Mononuclear cell (primary cell): ENCODE results near the gene WDR1. TPM values are rescaled to one million over a fixed set of nuclear protein-coding genes. Genes with fewer than 3 reads are reported as not detected.
"Not testable (repeated sequence)": the region's sequence is repeated elsewhere in the genome, so short reads cannot be mapped to it uniquely, and the experiment has no call there.

ENCODE experiments used
- H3K27me3 ChIP-seq: 2 replicates; pipeline ENCODE4 v1.6.0; 2011; ENCODE audit warnings: low read length, control low read depth; ENCODE audit not compliant: insufficient read depth
- H3K4me1 ChIP-seq: 2 replicates; pipeline ENCODE4 v1.5.1; 2011; ENCODE audit warnings: mild to moderate bottlenecking, low read length, control low read depth; ENCODE audit not compliant: insufficient read depth
- H3K4me3 ChIP-seq: 2 replicates; pipeline ENCODE4 v1.5.1; 2011; ENCODE audit warnings: mild to moderate bottlenecking, low read length, moderate library complexity
- H3K9me3 ChIP-seq: 2 replicates; pipeline ENCODE4 v1.5.1; 2011; ENCODE audit warnings: low read depth, mild to moderate bottlenecking, control low read depth, low read length
- total RNA-seq: library from RNA; depleted of rRNA; stranded (reverse); fragments of >200 nt; gene quantifications from one replicate; pipeline ENCODE4 v1.2.3, GENCODE V29; 2012

WDR1 gene
- total RNA-seq, 1 donor = 135 TPM

DNA sequence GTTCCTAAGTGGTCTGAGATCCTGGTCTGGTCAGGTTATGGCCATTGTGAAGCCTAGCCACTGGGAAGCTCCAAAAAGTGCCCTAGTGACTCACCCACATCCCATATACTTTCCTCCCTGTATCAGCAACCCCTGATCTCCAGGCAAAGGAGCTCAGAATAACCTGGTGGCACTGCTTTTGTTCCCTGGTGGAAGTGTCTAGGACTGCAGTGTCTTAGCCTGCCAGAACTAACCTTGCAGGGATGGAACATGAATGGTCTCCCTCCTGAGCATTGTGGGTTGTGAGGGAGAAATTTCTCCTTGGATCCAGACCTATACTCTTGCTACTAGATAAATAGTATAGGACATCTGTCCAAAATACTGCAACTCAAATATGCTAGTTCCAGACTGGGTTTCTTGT, 27.9 kb upstream of the WDR1 start:
- no peaks in the 10 kb centered on the region for H3K4me1 ChIP-seq

GRCh38 chr4:10143171-10143570, 26.6 kb upstream of the WDR1 start:
- Histone ChIP-seq H3K9me3 (no peaks in the 10 kb centered on the region), H3K4me1 (no peaks in the 10 kb centered on the region)

More for the DNA sequence above, 27.9 kb upstream of the WDR1 start:
- no peaks in the 10 kb centered on the region for H3K27me3 ChIP-seq
- no peaks in the 10 kb centered on the region for H3K9me3 ChIP-seq
- H3K4me3 ChIP-seq = no peak overlapping the region

GRCh38 chr4:10140866-10141759, 24.5 kb upstream of the WDR1 start:
- Histone ChIP-seq H3K27me3 (no peaks in the 10 kb centered on the region), H3K4me1 (no peaks in the 10 kb centered on the region), H3K9me3 (no peaks in the 10 kb centered on the region), H3K4me3 (no peak overlapping the region)

More at GRCh38 chr4:10143171-10143570, 26.6 kb upstream of the WDR1 start:
- Histone ChIP-seq H3K4me3 (no peak overlapping the region), H3K27me3 (no peaks in the 10 kb centered on the region)

DNA sequence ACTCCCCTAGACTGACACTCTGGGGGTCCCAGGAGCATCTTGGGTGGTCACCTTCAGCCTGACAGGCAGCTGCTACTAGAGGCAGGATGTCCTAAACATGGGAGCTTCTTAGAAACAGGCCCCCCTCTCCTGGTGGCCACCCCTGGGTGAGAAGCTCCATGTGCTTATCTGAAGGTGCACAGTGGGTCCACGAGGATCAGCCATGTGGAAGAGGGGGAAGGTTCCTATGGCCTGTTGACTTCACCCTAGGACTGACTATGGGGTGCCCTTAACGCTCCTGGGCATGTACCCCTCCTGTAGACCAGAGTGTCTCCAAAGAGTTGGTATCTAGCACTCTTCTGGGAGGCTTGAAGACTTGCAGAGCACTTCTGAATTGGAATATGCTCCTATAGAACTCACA, 22.9 kb upstream of the WDR1 start:
- Histone ChIP-seq H3K9me3 (no peaks in the 10 kb centered on the region), H3K27me3 (no peaks in the 10 kb centered on the region), H3K4me1 (no peaks in the 10 kb centered on the region), H3K4me3 (no peak overlapping the region)

GRCh38 chr4:10135260-10135659, 18.7 kb upstream of the WDR1 start:
- no peaks in the 10 kb centered on the region for H3K9me3 ChIP-seq
- no peaks in the 10 kb centered on the region for H3K4me1 ChIP-seq
- no peaks in the 10 kb centered on the region for H3K27me3 ChIP-seq
- no peak overlapping the region for H3K4me3 ChIP-seq

GRCh38 chr4:10134141-10134540, 17.5 kb upstream of the WDR1 start:
- no peaks in the 10 kb centered on the region for H3K9me3 ChIP-seq
- H3K27me3 ChIP-seq = no peaks in the 10 kb centered on the region
- no peaks in the 10 kb centered on the region for H3K4me1 ChIP-seq
- H3K4me3 ChIP-seq = no peak overlapping the region

DNA sequence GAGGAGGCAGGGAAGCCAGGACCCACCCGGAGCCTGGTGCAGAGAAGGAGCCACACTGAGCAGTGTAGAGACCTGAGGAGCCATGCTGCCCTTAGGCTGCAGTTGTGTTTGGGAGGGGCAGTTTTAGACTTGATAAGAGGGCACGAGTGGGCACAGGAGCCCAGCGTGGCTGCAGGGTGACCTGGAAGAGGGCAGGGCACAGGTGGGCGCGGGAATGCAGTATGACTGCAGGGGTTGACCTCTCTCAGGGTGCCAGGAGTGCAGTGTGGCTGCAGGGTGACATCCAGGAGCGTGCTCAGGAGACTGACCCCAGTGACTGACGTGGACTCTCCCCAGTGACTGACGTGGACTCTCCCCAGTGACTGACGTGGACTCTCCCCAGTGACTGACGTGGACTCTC, 14.6 kb upstream of the WDR1 start:
- H3K9me3 ChIP-seq = no peaks in the 10 kb centered on the region
- no peak overlapping the region for H3K4me3 ChIP-seq
- H3K4me1 ChIP-seq = no peaks in the 10 kb centered on the region
- no peaks in the 10 kb centered on the region for H3K27me3 ChIP-seq

DNA sequence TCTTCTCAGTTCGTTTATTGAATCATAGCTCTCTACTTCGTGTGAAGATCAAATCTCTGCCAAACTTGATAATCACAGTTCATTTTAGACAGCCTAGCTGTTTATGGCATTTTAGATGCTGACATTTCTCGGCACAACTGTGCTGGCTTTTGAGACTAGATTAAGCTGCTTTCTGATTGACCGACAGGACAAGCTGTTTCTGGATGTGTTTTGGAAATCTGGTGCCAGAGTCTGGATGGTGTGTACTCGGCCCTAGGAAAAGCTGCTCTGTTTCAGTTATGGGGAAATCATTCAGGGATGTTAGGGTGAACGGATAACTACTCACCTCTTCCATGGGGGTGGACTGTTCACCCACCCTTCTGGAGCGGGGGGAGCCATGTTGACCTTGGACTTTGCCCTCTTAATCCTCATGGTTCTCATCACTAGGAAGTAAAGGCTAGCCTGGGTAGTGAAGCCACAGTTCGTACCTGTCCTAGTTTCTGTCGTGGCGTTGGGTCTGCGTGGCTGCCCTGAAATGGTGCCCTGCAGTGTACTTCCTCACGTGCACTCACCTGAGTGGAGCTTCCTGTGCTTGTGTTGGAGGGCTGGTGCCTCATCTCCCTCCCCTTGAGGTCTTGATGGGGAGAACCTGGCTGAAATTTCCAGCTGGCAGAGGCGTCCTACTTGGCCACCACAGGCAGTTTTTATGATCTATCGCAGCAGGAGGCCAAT, 13.7 kb upstream of the WDR1 start:
- Histone ChIP-seq H3K4me1 (no peaks in the 10 kb centered on the region), H3K4me3 (no peak overlapping the region), H3K9me3 (no peaks in the 10 kb centered on the region), H3K27me3 (no peaks in the 10 kb centered on the region)

- H3K4me1 ChIP-seq = peaks cover 4% of the 10 kb centered on the region
- H3K9me3 ChIP-seq = no peaks in the 10 kb centered on the region
- no peaks in the 10 kb centered on the region for H3K27me3 ChIP-seq
- H3K4me3 ChIP-seq = no peak overlapping the region
Observed at GRCh38 chr4:10129196-10130177, 12.9 kb upstream of the WDR1 start.

DNA sequence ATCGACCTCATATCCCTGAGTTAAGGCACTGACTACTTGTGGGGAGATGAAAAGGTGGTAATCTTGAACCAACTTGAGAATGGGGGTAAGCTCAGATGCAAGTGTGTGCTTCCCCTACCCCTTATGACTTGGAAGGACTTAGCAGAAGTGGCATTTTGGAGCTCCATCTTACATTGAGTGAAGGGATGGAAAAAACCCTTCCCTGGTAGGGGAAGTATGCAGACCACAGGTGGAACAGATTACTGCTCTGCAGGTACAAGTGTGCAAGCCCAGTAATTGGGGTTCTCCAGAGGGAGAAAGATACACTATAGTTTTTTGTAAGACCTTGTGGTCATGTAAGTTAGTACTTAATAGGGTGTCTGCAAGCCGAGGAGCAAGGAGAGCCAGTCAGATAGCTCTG, 12.2 kb upstream of the WDR1 start:
- Histone ChIP-seq H3K27me3 (no peaks in the 10 kb centered on the region), H3K4me1 (peaks cover 12% of the 10 kb centered on the region), H3K9me3 (no peaks in the 10 kb centered on the region), H3K4me3 (no peak overlapping the region)

GRCh38 chr4:10127531-10127930, 10.9 kb upstream of the WDR1 start:
- H3K4me1 ChIP-seq = peaks cover 17% of the 10 kb centered on the region

DNA sequence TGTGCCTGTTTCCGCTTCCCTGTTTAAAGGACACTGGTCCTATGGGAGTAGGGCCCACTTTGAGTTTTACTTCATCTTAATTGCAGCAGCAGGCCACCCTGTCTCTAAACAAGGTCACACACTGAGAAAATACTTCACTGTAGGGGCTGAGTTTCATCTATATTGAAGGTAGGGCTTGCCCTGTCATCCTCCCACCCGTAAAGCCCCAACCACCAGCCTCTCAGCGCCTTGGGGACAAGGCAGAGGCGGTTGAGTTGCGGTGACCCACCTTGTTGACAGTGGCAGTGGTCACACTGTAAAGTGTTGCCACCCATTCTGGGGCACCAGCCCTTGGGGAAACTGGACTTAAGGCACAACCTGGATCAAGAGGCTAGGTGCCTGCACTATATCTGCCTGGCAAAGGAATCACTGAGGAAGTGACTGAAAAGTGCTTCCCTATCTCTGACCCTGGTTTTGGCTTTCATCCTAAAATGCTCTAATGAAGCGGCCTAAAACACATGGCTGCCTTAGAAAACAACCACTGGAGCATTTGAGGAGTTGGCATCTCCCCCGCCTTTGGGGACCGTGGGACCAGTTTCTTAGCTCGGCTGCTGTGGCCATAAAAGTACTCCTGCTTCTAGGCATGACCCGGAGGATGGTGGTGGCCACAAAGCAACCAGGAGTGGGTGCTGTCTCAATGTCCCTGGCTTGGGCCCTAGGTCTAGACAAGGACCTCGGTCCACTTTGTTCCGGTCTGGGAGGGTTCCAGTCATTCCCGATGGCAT, 7.8 kb upstream of the WDR1 start:
- H3K4me3 ChIP-seq = no peak overlapping the region
- no peaks in the 10 kb centered on the region for H3K9me3 ChIP-seq
- no peaks in the 10 kb centered on the region for H3K27me3 ChIP-seq
- H3K4me1 ChIP-seq = peaks cover 17% of the 10 kb centered on the region

More at GRCh38 chr4:10127531-10127930, 10.9 kb upstream of the WDR1 start:
- not testable (repeated sequence) for H3K27me3 ChIP-seq, H3K9me3 ChIP-seq, H3K4me3 ChIP-seq

DNA sequence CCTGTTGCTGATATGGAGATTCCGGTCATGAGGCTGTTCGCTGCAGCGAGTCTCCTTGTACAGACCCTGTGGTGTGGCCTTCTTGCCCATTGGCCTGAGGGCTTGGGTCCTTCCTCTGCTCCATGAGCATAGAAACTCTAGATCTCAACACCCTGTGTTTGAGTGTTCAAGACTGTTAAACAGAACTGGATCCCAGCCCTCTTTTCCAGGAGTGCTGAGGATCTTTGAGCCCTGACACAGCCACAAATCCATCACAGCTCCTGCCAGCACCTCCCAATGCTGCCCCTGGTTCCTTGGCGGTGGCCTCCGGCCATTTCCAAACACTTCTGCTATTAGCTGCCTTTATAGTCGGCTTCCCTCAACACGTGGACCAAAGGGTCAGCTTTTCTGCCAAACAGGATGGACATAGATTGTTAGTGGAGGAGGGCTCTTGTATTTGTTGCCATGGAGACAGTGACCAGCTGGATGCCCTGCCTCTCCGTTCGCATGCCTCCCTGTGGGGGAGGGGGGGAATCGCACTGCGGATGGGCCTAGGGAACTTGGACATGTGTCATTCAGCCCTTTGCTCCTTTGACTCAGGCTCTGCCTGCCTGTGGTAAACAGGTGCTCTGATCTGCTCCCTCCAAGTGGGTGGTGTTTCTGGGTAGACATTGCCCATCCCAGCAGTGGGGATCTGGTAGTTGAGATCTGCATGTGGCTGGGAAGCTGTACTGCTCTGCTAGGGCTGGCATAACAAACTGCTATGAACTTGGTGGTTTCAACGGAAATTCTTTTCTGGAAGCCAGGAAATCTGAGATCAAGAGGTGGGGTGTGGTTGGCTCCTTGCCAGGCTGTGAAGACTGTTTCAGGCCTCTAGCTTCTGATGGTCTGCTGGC, 6.9 kb upstream of the WDR1 start:
- Histone ChIP-seq H3K9me3 (no peaks in the 10 kb centered on the region), H3K4me1 (peaks cover 22% of the 10 kb centered on the region), H3K4me3 (no peak overlapping the region), H3K27me3 (no peaks in the 10 kb centered on the region)
